Smooth muscle cell (in vitro differentiated cells): Measurements from ENCODE around the gene CDHR1. TPM values are rescaled to one million over a fixed set of nuclear protein-coding genes. Genes with fewer than 3 reads are reported as not detected.
A peak's percentile ranks its signal among the peaks of the same experiment; 100 is the strongest.

ENCODE experiments used
- DNase-seq: peaks from one replicate; lab custom pipeline; 2025; ENCODE audit not compliant: unreplicated experiment; lab: John Stamatoyannopoulos, UW
- H2AFZ ChIP-seq: fragments of 200-600 bp; sonication (generic); 2 replicates; pipeline ENCODE4 v1.6.0; 2016; ENCODE audit warnings: antibody characterized with exemption, low read depth, mild to moderate bottlenecking
- H3F3A ChIP-seq: fragments of 200-600 bp; sonication (generic); 2 replicates; pipeline ENCODE4 v1.6.0; 2017; ENCODE audit warnings: antibody characterized with exemption, low read depth
- H3K27ac ChIP-seq: fragments of 200-600 bp; sonication (generic); 2 replicates; pipeline ENCODE4 v1.5.1; 2016; ENCODE audit warnings: low read depth, mild to moderate bottlenecking
- H3K27me3 ChIP-seq: fragments of 200-600 bp; sonication (generic); 2 replicates; pipeline ENCODE4 v1.6.1; 2016; ENCODE audit warnings: low read depth, mild to moderate bottlenecking
- H3K36me3 ChIP-seq: fragments of 200-600 bp; sonication (generic); 2 replicates; pipeline ENCODE4 v1.5.1; 2016; ENCODE audit warnings: low read depth
- H3K4me1 ChIP-seq: fragments of 200-600 bp; sonication (generic); 2 replicates; pipeline ENCODE4 v1.5.1; 2016; ENCODE audit warnings: low read depth
- H3K4me2 ChIP-seq: fragments of 200-600 bp; sonication (generic); 2 replicates; pipeline ENCODE4 v1.6.0; 2016; ENCODE audit warnings: mild to moderate bottlenecking
- H3K4me3 ChIP-seq: fragments of 200-600 bp; sonication (generic); 2 replicates; pipeline ENCODE4 v1.5.1; 2016; ENCODE audit warnings: mild to moderate bottlenecking
- H3K79me2 ChIP-seq: fragments of 200-600 bp; sonication (generic); 2 replicates; pipeline ENCODE4 v1.6.0; 2016; ENCODE audit warnings: low read depth, mild to moderate bottlenecking
- H3K9ac ChIP-seq: fragments of 200-600 bp; sonication (generic); 2 replicates; pipeline ENCODE4 v1.6.0; 2016; ENCODE audit warnings: low read depth
- H3K9me3 ChIP-seq: fragments of 200-600 bp; sonication (generic); replicated peaks from 2 replicates; pipeline ENCODE4 v1.5.1; 2016; ENCODE audit warnings: low read depth
- H4K20me1 ChIP-seq: fragments of 200-600 bp; sonication (generic); 2 replicates; pipeline ENCODE4 v1.6.0; 2016; ENCODE audit warnings: low read depth
- WGBS: methylation state at CpG from one replicate; pipeline ENCODE4 v1.1.7; 2016; ENCODE audit warnings: low lambda C conversion rate; 5-methylcytosine and 5-hydroxymethylcytosine counted together
- polyA plus RNA-seq: library from polyadenylated mRNA; unstranded; fragments of >200 nt; fragmentation: Nextera tagmentation; extraction: Ambion mirVana; gene quantifications from 2 replicates; pipeline ENCODE4 v1.2.1, GENCODE V29; 2016
- total RNA-seq: library from RNA; depleted of rRNA; stranded (reverse); fragments of >200 nt; gene quantifications from 2 replicates; pipeline ENCODE4 v1.2.3, GENCODE V29; 2014
- TF ChIP-seq, protein P1 (sequence below): fragments of 200-600 bp; sonication (generic); IDR thresholded peaks from 2 replicates; pipeline ENCODE4 v1.5.1; 2017; ENCODE audit warnings: borderline replicate concordance, mild to moderate bottlenecking, antibody characterized with exemption; ENCODE audit not compliant: insufficient read depth, poor library complexity, severe bottlenecking

Gene CDHR1
- total and polyA plus RNA-seq, 2 experiments from 2014 or later, result 0.67 to 1.2 TPM

DNA sequence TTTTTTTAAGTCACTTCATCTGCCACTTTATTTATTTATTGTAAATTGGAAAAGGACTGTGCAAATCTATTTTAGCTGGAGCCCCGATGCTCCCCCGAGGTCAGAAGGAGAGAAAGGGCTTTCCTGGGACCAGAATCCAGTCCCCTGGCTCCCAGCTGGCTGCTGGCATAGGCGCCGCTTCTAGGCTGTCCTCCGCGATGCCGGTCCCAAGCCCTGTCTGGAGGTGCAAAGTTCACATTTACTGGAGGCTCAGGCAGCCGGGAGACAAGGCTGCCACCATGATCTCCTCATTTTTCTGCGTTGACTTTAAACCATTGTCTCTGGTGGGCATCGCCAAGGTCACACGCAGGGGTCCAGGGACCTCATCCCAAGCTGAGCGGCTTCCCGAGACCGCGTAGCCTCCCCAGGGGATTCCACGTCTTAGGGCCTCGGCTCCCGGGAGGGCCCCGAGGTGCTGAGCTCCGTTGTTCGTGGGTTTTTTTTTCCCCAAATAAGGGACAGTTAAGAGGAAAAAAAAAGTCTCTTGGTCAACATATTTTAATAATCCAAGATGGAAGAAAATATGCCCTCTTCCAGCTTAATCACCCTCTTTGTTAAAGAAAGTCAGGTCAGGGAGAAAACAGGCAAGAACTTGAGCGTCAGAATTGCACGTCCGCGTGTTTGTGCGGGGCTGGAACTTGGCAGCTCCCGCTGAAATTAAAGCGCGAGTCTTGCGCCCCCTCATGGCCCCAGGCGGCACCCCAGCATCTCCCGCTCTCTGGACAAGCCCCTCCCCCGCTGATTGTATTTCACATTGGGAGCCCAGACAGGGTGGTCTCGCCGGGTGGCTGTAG lies 62.4 kb downstream of the CDHR1 start:
- peak overlapping the region; percentile 31 for H3K4me2 ChIP-seq
- no peaks in the 10 kb centered on the region for H3K9me3 ChIP-seq
- H3K27me3 ChIP-seq, result no peaks in the 10 kb centered on the region
- H3K4me1 ChIP-seq, result no peaks in the 10 kb centered on the region
- no peaks in the 10 kb centered on the region for H3K36me3 ChIP-seq
- H3K9ac ChIP-seq, result no peak overlapping the region
- H3K79me2 ChIP-seq, result no peaks in the 10 kb centered on the region
- DNase-seq, result no peak
- H3F3A ChIP-seq, result no peaks in the 10 kb centered on the region
- no peaks in the 10 kb centered on the region for H4K20me1 ChIP-seq
- TF ChIP-seq, protein P1, sequence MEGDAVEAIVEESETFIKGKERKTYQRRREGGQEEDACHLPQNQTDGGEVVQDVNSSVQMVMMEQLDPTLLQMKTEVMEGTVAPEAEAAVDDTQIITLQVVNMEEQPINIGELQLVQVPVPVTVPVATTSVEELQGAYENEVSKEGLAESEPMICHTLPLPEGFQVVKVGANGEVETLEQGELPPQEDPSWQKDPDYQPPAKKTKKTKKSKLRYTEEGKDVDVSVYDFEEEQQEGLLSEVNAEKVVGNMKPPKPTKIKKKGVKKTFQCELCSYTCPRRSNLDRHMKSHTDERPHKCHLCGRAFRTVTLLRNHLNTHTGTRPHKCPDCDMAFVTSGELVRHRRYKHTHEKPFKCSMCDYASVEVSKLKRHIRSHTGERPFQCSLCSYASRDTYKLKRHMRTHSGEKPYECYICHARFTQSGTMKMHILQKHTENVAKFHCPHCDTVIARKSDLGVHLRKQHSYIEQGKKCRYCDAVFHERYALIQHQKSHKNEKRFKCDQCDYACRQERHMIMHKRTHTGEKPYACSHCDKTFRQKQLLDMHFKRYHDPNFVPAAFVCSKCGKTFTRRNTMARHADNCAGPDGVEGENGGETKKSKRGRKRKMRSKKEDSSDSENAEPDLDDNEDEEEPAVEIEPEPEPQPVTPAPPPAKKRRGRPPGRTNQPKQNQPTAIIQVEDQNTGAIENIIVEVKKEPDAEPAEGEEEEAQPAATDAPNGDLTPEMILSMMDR, result peak; percentile 45
- no peak overlapping the region for H3K4me3 ChIP-seq
- no peak overlapping the region for H2AFZ ChIP-seq
- 56% methylated on average over 35 of the region's 35 CpGs for WGBS
- no peak overlapping the region for H3K27ac ChIP-seq

DNA sequence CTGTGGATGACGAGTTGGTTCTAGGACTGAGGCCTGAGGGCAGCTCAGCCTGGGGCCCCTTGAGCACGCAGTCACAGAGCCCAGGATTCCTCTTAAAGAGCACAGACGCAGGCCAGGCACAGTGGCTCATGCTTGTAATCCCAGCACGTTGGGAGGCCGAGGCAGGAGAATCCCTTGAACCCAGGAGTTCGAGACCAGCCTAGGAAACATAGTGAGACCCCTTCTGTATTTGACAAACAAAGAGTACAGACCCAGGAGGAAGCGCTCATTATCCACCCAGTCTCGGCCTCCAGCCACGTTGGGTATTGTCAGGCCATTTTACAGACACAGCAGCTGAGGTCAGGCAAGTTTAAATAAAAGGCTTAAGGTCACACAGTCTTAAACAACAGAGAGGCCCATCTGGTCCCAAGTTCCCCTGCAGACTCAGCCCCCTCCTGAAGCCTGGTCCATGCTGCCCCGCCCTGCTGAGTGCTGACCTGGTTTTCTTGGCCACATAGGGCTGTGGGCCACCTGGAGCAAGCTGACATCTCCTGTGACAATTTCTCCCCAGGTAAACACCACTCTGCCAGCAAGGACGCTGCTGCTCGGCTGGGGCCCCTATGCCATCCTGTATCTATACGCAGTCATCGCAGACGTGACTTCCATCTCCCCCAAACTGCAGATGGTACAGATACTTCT lies 63.1 kb downstream of the CDHR1 start:
- H3K4me1 ChIP-seq, result no peaks in the 10 kb centered on the region
- no peak overlapping the region for H3K4me3 ChIP-seq
- H3K27ac ChIP-seq, result no peak overlapping the region
- H3K4me2 ChIP-seq, result peak overlapping the region; percentile 31
- no peaks in the 10 kb centered on the region for H4K20me1 ChIP-seq
- no peak for DNase-seq
- no peaks in the 10 kb centered on the region for H3F3A ChIP-seq
- H3K79me2 ChIP-seq, result no peaks in the 10 kb centered on the region
- no peaks in the 10 kb centered on the region for H3K9me3 ChIP-seq
- WGBS, result 71% methylated on average over 15 of the region's 15 CpGs
- no peaks in the 10 kb centered on the region for H3K27me3 ChIP-seq
- TF ChIP-seq, protein P1, result no peak
- no peak overlapping the region for H3K9ac ChIP-seq
- H3K36me3 ChIP-seq, result no peaks in the 10 kb centered on the region
- no peak overlapping the region for H2AFZ ChIP-seq

DNA sequence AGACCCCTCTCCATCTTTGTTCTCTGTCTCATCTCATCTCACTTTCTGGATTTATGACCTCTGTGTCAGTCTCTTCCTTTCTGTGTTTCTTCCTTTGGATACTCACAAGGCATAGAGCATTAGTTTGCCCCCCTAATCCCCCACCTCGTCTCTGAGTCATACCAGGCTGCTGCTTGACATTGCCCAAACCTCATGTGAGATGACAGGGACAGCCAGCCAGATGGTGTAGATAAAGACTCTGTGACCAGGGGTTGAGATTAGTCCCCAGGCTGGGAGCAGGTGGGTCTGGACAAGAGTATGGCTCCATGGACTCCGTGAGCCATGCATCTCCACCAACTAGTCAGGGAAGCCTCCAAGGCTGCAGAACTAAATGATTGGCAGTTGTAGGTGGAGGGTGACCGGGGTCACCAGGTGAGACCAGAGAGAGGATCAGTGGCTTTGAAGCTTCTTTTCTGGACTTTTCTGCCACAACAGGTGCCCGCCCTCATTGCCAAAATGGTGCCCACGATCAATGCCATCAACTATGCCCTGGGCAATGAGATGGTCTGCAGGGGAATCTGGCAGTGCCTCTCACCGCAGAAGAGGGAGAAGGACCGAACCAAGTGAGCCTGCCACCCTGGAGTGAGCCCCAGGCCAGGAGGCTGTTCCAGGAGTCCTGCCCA lies 63.8 kb downstream of the CDHR1 start:
- no peaks in the 10 kb centered on the region for H4K20me1 ChIP-seq
- H3K4me2 ChIP-seq, result no peak overlapping the region
- H3F3A ChIP-seq, result no peaks in the 10 kb centered on the region
- H3K27ac ChIP-seq, result no peak overlapping the region
- H3K27me3 ChIP-seq, result no peaks in the 10 kb centered on the region
- no peak overlapping the region for H3K4me3 ChIP-seq
- no peaks in the 10 kb centered on the region for H3K36me3 ChIP-seq
- no peak for DNase-seq
- H3K79me2 ChIP-seq, result no peaks in the 10 kb centered on the region
- H3K4me1 ChIP-seq, result no peaks in the 10 kb centered on the region
- no peak overlapping the region for H3K9ac ChIP-seq
- TF ChIP-seq, protein P1, result no peak
- 82% methylated on average over 7 of the region's 7 CpGs for WGBS
- no peak overlapping the region for H2AFZ ChIP-seq
- no peaks in the 10 kb centered on the region for H3K9me3 ChIP-seq
